NCI-H1436 treated with DMSO at 0.1 percent for 48 hours (cell line): ENCODE results near the gene PHKA2.
"Not testable (repeated sequence)": the region's sequence is repeated elsewhere in the genome, so short reads cannot be mapped to it uniquely, and the experiment has no call there.

Experiments
- DNase-seq: peaks from one replicate; lab custom pipeline; 2025; lab: John Stamatoyannopoulos, UW

Gene PHKA2

DNA sequence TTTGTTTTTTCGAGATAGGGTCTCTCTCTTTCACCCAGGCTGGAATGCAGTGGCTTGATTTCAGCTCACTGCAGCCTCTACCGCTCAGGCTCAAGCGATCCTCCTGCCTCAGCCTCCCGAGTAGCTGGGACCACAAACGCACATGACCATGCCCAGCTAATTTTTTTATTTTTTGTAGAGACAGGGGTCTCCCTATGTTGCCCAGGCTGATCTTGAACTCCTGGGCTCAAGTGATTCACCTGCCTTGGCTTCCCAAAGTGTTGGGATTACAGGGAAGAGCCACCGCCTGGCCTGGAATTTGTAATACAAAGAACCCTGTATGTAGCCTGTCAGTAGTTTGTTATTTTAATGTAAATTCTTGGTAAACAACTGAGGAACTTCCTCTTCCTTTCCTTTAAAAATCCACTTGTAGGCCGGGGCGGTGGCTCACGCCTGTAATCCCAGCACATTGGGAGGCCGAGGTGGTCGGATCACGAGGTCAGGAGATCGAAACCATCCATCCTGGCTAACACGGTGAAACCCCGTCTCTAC, 119.5 kb downstream of the PHKA2 start:
- DNase-seq = no peak

DNA sequence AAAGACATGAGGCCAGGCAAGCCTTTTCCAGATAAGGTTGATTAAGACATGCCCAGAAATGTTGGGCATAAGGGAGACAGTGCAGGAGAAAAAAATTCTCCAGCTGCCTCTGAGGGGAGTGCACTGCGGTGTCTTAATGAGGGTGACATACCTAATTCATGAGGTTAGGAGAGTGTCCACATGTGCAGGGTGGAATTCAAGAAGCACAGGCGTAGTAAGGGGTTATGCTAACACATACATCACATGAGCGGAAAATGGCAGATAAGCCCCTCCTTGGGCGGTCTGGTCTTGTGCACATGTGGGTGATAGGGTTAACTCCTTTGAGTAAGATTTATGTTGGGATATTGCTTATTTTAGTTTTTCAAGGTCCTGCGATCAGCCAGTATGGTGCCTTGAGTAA, 122.4 kb downstream of the PHKA2 start:
- no peak for DNase-seq

- DNase-seq = no peak
These were observed 127.3 kb downstream of the PHKA2 start for GRCh38 chrX:18856645-18856997.

DNA sequence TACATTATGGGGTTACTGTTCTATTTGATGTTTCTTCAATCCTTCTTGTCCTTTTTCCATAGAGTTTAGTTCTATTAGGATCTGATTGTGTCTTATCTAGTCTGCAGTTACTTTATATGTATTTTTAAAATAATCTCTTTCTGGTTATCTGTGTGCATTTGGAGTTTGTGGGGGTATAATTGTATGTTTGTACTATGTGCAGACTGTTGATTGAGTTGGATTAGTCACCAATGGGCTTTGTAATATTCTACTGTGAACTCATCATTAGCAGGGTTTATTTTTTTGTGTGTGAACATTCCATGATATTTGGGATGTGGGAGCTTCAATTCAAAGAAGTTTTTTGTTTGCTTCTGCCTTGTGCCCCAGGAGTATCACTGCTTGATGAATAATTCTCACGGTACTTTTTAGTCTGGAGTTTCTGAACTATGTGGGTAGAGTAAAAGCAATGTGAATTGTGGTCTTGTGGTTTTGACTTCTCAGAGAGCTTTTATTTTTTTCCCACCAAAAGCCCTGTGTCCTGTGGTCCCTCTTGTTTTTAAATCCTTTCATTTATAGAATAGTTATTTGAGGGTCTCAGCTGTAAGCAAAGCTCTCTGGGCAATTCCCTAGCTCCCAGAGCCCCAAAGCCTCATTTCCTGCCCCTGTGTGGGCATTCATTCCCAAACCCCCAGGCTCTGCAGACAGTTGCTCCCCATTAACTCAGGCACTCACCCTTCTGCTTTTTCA, 127.8 kb downstream of the PHKA2 start:
- DNase-seq = no peak

DNA sequence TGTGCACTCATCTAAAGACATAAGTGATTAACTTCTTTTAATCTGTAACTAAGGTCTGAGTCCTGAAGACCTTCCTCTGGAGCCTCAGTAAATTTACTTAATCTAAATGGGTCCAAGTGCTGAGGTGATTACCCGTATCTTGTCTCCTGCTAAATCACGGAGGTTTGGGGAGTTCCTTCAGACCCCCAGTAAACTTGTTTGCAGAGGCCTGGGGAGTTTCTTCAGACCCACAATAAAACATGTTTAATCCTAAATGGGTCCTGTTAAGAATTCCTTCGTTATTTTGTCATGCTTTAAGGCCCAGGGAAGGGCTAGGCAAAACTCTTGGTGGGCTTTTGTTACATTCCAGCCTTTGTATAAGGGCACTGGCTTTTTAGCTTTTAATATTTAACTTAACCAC, 136.0 kb downstream of the PHKA2 start:
- not testable (repeated sequence) for DNase-seq
